ENCODE data around the gene GRB14. TPM values are rescaled to one million over a fixed set of nuclear protein-coding genes. Genes with fewer than 3 reads are reported as not detected.

The GRB14 gene
- total RNA-seq, result 0.36 and 0.65 TPM in 2 replicates

GRCh38 chr2:164620873-164621763 is at the start of gene GRB14:
GRB14 (minus strand) TSS chr2:164621482; CDS start chr2:164621309, 173 bp downstream.

Other genes with a start within 250 kb of the GRB14 start
- 17.1 and 20.3 TPM in 2 replicates for gene COBLL1, start 220.3 kb upstream of the GRB14 start, total RNA-seq